HepG2 (cell line): Measurements from ENCODE around the gene FBXO33. TPM values are rescaled to one million over a fixed set of nuclear protein-coding genes. Genes with fewer than 3 reads are reported as not detected.

ENCODE experiments used
- ATAC-seq: fragments of 200-7000 bp; cut with Tn5 transposase; 3 replicates; pipeline ENCODE4 v1.9.1; 2020; ENCODE audit warnings: mild to moderate bottlenecking, moderate library complexity
- BruUV-seq: library from RNA; stranded (reverse); fragments of 400-500 nt; replicated peaks from 2 replicates; lab custom pipeline; 2021; lab: Mats Ljungman, UMichigan
- CTCF ChIA-PET: fragments of 300-600 bp; formaldehyde crosslinking; extraction: SDS; loops from one replicate; lab custom pipeline; 2021; ENCODE audit warnings: low total read pairs, inconsistent platforms, low intra/inter-chr PET ratio; lab: Yijun Ruan, JAX
- POLR2A ChIA-PET: fragments of 350-600 bp; sonication (Branson Sonifier 250); formaldehyde crosslinking; loops from one replicate; lab custom pipeline; 2020; ENCODE audit warnings: antibody characterized with exemption, inconsistent platforms; lab: Yijun Ruan, JAX
- DNase-seq: peaks from one replicate; pipeline ENCODE4 v3.0.0-alpha.2; 2015; ENCODE audit warnings: low spot score
- FAIRE-seq: peaks from 3 replicates; lab custom pipeline; 2011; peaks lifted over from hg19 to GRCh38; lab: Jason Lieb, UNC
- H2AFZ ChIP-seq: one replicate; pipeline ENCODE4 v1.6.1; 2011; ENCODE audit warnings: low read length, inconsistent platforms
- H3K27ac ChIP-seq: fragments of 300-600 bp; 3 replicates; pipeline ENCODE4 v1.8.0; 2011; ENCODE audit warnings: mixed run types, mild to moderate bottlenecking, mixed read lengths, low read length, inconsistent platforms; ENCODE audit not compliant: insufficient read depth; ENCODE audit errors: extremely low read length
- H3K27me3 ChIP-seq, 2 experiments: fragments of 200-600 bp in 1 of 2; 2 replicates in 1 of 2; 3 replicates in 1 of 2; pipeline versions ENCODE4 v1.6.0 to v1.8.0; 2011; ENCODE audit warnings: low read length in 2 of 2, mild to moderate bottlenecking in 2 of 2, moderate library complexity in 2 of 2, inconsistent platforms in 1 of 2; ENCODE audit not compliant: insufficient read depth in 2 of 2, control insufficient read depth in 1 of 2
- H3K36me3 ChIP-seq, 2 experiments: fragments of 200-600 bp in 1 of 2; replicated peaks in 1 of 2; 2 replicates in 1 of 2; 3 replicates in 1 of 2; pipeline versions ENCODE4 v1.5.1 to v1.8.0; 2011; ENCODE audit warnings: low read length in 2 of 2, inconsistent platforms in 1 of 2; ENCODE audit not compliant: insufficient read depth in 2 of 2, control insufficient read depth in 1 of 2
- H3K4me1 ChIP-seq: 2 replicates; pipeline ENCODE4 v1.5.1; 2012; ENCODE audit warnings: low read length, inconsistent platforms; ENCODE audit not compliant: insufficient read depth
- H3K4me2 ChIP-seq: 2 replicates; pipeline ENCODE4 v1.6.0; 2011; ENCODE audit warnings: low read depth, low read length, inconsistent platforms
- H3K4me3 ChIP-seq, 3 experiments: fragments of 200-600 bp in 1 of 3; sonication (generic), shearing (Covaris generic) in 1 of 3; replicated peaks in 1 of 3; 2 replicates each; pipeline ENCODE4 v1.5.1; 2011 to 2016; ENCODE audit warnings: low read length in 3 of 3, inconsistent platforms in 2 of 3, low read depth in 2 of 3, mild to moderate bottlenecking in 2 of 3, control low read depth in 1 of 3, mixed read lengths in 1 of 3; ENCODE audit not compliant: insufficient read depth in 1 of 3
- H3K79me2 ChIP-seq: one replicate; pipeline ENCODE4 v1.6.1; 2011; ENCODE audit warnings: low read length, inconsistent platforms; ENCODE audit not compliant: insufficient read depth
- H3K9ac ChIP-seq: 2 replicates; pipeline ENCODE4 v1.6.0; 2011; ENCODE audit warnings: mild to moderate bottlenecking, low read depth, low read length, inconsistent platforms; ENCODE audit not compliant: insufficient read depth
- H3K9me3 ChIP-seq: 2 replicates; pipeline ENCODE4 v1.5.1; 2012; ENCODE audit warnings: mild to moderate bottlenecking, low read length
- H4K20me1 ChIP-seq: 2 replicates; pipeline ENCODE4 v1.6.0; 2011; ENCODE audit warnings: inconsistent platforms, mild to moderate bottlenecking, low read length, moderate library complexity; ENCODE audit not compliant: insufficient read depth
- ATM ChIP-seq: fragments of 450-650 bp; IDR thresholded peaks from 2 replicates; pipeline ENCODE4 v1.7.1; 2017; ENCODE audit warnings: mild to moderate bottlenecking, borderline replicate concordance
- HOXA3 ChIP-seq: sonication (generic); formaldehyde crosslinking; IDR thresholded peaks from 2 replicates; pipeline ENCODE4 v1.5.0; 2020; ENCODE audit warnings: missing genetic modification reagents
- ISL2 ChIP-seq: sonication (generic); formaldehyde crosslinking; IDR thresholded peaks from 2 replicates; pipeline ENCODE4 v1.5.0; 2020; ENCODE audit warnings: missing genetic modification reagents
- KLF9 ChIP-seq: IDR thresholded peaks from 2 replicates; pipeline ENCODE4 v1.6.1; 2016; ENCODE audit warnings: low read depth
- MBNL3 ChIP-seq: fragments of 250-450 bp; sonication (Bioruptor Pico); conservative IDR thresholded peaks from 2 replicates; pipeline ENCODE4 v1.8.0; 2022; ENCODE audit warnings: mild to moderate bottlenecking, inconsistent platforms
- NCOR1 ChIP-seq: fragments of 200-600 bp; sonication (generic); IDR thresholded peaks from 2 replicates; pipeline ENCODE4 v1.7.0; 2017; ENCODE audit warnings: antibody characterized with exemption, low read length, borderline replicate concordance
- NR2C2 ChIP-seq: sonication (generic); formaldehyde crosslinking; IDR thresholded peaks from 2 replicates; pipeline ENCODE4 v1.4.0; 2020; ENCODE audit warnings: missing genetic modification reagents, mild to moderate bottlenecking, moderate library complexity, borderline replicate concordance
- POLR2AphosphoS5 ChIP-seq: IDR thresholded peaks from 2 replicates; pipeline ENCODE4 v1.6.1; 2012; ENCODE audit warnings: low read depth, low read length
- SP140L ChIP-seq: sonication (generic); formaldehyde crosslinking; IDR thresholded peaks from 2 replicates; pipeline ENCODE4 v1.4.0; 2020; ENCODE audit warnings: missing genetic modification reagents, borderline replicate concordance
- STAT5B ChIP-seq: sonication (generic); formaldehyde crosslinking; IDR thresholded peaks from 2 replicates; pipeline ENCODE4 v1.4.0; 2020; ENCODE audit warnings: missing genetic modification reagents
- TBP ChIP-seq: sonication (generic); formaldehyde crosslinking; IDR thresholded peaks from 2 replicates; pipeline ENCODE4 v1.5.0; 2020; ENCODE audit warnings: missing genetic modification reagents
- TEAD3 ChIP-seq: optimal IDR thresholded peaks from 2 replicates; pipeline ENCODE3; 2016; ENCODE audit warnings: borderline replicate concordance
- ZBTB7B ChIP-seq: sonication (generic); formaldehyde crosslinking; IDR thresholded peaks from 2 replicates; pipeline ENCODE4 v1.4.0; 2020; ENCODE audit warnings: missing genetic modification reagents
- ZFAT ChIP-seq: sonication (generic); formaldehyde crosslinking; conservative IDR thresholded peaks from 2 replicates; pipeline ENCODE4 v1.8.1; 2023; ENCODE audit warnings: missing genetic modification reagents, inconsistent platforms
- ZMYM4 ChIP-seq: sonication (generic); formaldehyde crosslinking; IDR thresholded peaks from 2 replicates; pipeline ENCODE4 v1.8.1; 2023; ENCODE audit warnings: mild to moderate bottlenecking, missing genetic modification reagents
- ZNF431 ChIP-seq: sonication (generic); formaldehyde crosslinking; IDR thresholded peaks from 2 replicates; pipeline ENCODE4 v1.9.0; 2022; ENCODE audit warnings: missing genetic modification reagents, low read depth, mild to moderate bottlenecking, borderline replicate concordance
- ZNF580 ChIP-seq: IDR thresholded peaks from 2 replicates; pipeline ENCODE4 v1.6.1; 2016; ENCODE audit warnings: low read depth, borderline replicate concordance
- ZNF772 ChIP-seq: sonication (generic); formaldehyde crosslinking; IDR thresholded peaks from 2 replicates; pipeline ENCODE4 v1.5.0; 2020; ENCODE audit warnings: mild to moderate bottlenecking, missing genetic modification reagents
- ZNF883 ChIP-seq: sonication (generic); formaldehyde crosslinking; IDR thresholded peaks from 2 replicates; pipeline ENCODE4 v1.5.1; 2020; ENCODE audit warnings: mild to moderate bottlenecking, missing genetic modification reagents; ENCODE audit errors: not compliant biosample characterization
- ZSCAN25 ChIP-seq: sonication (generic); formaldehyde crosslinking; IDR thresholded peaks from 2 replicates; pipeline ENCODE4 v1.8.0; 2022; ENCODE audit warnings: mild to moderate bottlenecking, missing genetic modification reagents
- WGBS: methylation state at CpG from one replicate; pipeline ENCODE4 v1.1.6; 2017; ENCODE audit warnings: low lambda C conversion rate; 5-methylcytosine and 5-hydroxymethylcytosine counted together
- in situ Hi-C: cut with HindIII; loops from 2 replicates; pipeline ENCODE4 v1.10.0; 2017; ENCODE audit warnings: low pct_unique_long_range_greater_than_20kb; ENCODE audit not compliant: extremely low pct_ligation_motif_present
- intact Hi-C: fragments of 100-400 bp; cut with micrococcal nuclease; formaldehyde crosslinking; loops from one replicate; pipeline ENCODE4 v1.10.0; 2022; ENCODE audit not compliant: unreplicated experiment
- polyA plus RNA-seq, 8 experiments: library from polyadenylated mRNA; depleted of rRNA in 3 of 8; stranded (reverse) in 7 of 8; unstranded in 1 of 8; fragments of >200 nt; fragmentation: Illumina TruSeq in 4 of 8; extraction: Trizol in 4 of 8; gene quantifications; 2 replicates each; pipeline versions ENCODE4 v1.2.1 to v1.2.3, GENCODE V29; 2011 to 2016; ENCODE audit warnings: low read depth in 4 of 8, missing spikeins in 1 of 8, mixed read lengths in 1 of 8; ENCODE audit not compliant: insufficient read depth in 1 of 8
- total RNA-seq, 5 experiments: library from RNA; depleted of rRNA; stranded (reverse); fragments of >200 nt; fragmentation: Illumina TruSeq; extraction: Trizol; gene quantifications; 2 replicates each; pipeline ENCODE4 v1.2.3, GENCODE V29; 2016; ENCODE audit warnings: low read depth in 1 of 5
- TF ChIP-seq, protein P1 (sequence below): sonication (generic); formaldehyde crosslinking; IDR thresholded peaks from 2 replicates; pipeline ENCODE4 v1.4.0; 2020; ENCODE audit warnings: missing genetic modification reagents
- TF ChIP-seq, protein P2 (sequence below): sonication (generic); formaldehyde crosslinking; IDR thresholded peaks from 2 replicates; pipeline ENCODE4 v1.5.0; 2020; ENCODE audit warnings: missing genetic modification reagents
- TF ChIP-seq, protein P3 (sequence below): sonication (generic); formaldehyde crosslinking; IDR thresholded peaks from 2 replicates; pipeline ENCODE4 v1.8.1; 2023; ENCODE audit warnings: missing genetic modification reagents, mild to moderate bottlenecking, borderline replicate concordance

Gene FBXO33
- total and polyA plus RNA-seq, 2 of the 13 experiments (the other 11 are each of a cell fraction or from before 2014, with no cell fraction given), result 15.5 to 16.9 TPM

- no peaks in the 10 kb centered on the region for H3K27me3 ChIP-seq
- in situ Hi-C loops (no loop called here), intact Hi-C loops (loop anchor here (1.0 to 5.0 kb wide), 2 partner anchors 37 to 102 kb away; partner anchors contain the start of gene FBXO33)
- H3K4me1 ChIP-seq, result peaks cover 10% of the 10 kb centered on the region
- no peaks in the 10 kb centered on the region for H4K20me1 ChIP-seq
- BruUV-seq, result no TSS peak
- H3K36me3 ChIP-seq, result no peaks in the 10 kb centered on the region
- peak; percentile 53 for FAIRE-seq
- H2AFZ ChIP-seq, result no peak overlapping the region
- ChIA-PET CTCF (no interaction called here), POLR2A (interaction anchor here (0.9 to 1.8 kb wide), 2 partner anchors 37 to 366 kb away, joined by 4 to 6 read pairs; partner anchors contain the start of genes FBXO33 and SEC23A)
- H3K4me3 ChIP-seq, result peak overlapping the region in 1 of 3 experiments; percentile 14; a peak in 1 of 6 replicates
- H3K79me2 ChIP-seq, result no peaks in the 10 kb centered on the region
- H3K9ac ChIP-seq, result no peak overlapping the region
- H3K4me2 ChIP-seq, result peak overlapping the region; percentile 58
- no peaks in the 10 kb centered on the region for H3K9me3 ChIP-seq
- H3K27ac ChIP-seq, result no peak overlapping the region
- ATAC-seq, result peak; percentile 93
- peak; percentile 74 for DNase-seq
- 7% methylated on average over 5 of the region's 5 CpGs for WGBS
- TF ChIP-seq NCOR1 (no peak), POLR2AphosphoS5 (no peak), ATM (no peak), STAT5B (CRISPR knock-in tag) (no peak), ZBTB7B (no peak), ZMYM4 (peak; percentile 63; the same call in 1 of the 2 replicates), KLF9 (CRISPR knock-in tag) (no peak), ISL2 (CRISPR knock-in tag) (no peak), TBP (CRISPR knock-in tag) (no peak), NR2C2 (no peak), HOXA3 (no peak), ZNF431 (0 out of 2 replicates have a peak, but pooled peaks have one; percentile 54), ZFAT (CRISPR knock-in tag) (no peak), ZNF772 (CRISPR knock-in tag) (0 out of 2 replicates have a peak, but pooled peaks have one; percentile 42), ZSCAN25 (0 out of 2 replicates have a peak, but pooled peaks have one; percentile 1), MBNL3 (no peak), TEAD3 (CRISPR knock-in tag) (no peak), ZNF883 (CRISPR knock-in tag) (peak; percentile 6), SP140L (no peak), ZNF580 (0 out of 2 replicates have a peak, but pooled peaks have one; percentile 52)
- TF ChIP-seq, protein P1, sequence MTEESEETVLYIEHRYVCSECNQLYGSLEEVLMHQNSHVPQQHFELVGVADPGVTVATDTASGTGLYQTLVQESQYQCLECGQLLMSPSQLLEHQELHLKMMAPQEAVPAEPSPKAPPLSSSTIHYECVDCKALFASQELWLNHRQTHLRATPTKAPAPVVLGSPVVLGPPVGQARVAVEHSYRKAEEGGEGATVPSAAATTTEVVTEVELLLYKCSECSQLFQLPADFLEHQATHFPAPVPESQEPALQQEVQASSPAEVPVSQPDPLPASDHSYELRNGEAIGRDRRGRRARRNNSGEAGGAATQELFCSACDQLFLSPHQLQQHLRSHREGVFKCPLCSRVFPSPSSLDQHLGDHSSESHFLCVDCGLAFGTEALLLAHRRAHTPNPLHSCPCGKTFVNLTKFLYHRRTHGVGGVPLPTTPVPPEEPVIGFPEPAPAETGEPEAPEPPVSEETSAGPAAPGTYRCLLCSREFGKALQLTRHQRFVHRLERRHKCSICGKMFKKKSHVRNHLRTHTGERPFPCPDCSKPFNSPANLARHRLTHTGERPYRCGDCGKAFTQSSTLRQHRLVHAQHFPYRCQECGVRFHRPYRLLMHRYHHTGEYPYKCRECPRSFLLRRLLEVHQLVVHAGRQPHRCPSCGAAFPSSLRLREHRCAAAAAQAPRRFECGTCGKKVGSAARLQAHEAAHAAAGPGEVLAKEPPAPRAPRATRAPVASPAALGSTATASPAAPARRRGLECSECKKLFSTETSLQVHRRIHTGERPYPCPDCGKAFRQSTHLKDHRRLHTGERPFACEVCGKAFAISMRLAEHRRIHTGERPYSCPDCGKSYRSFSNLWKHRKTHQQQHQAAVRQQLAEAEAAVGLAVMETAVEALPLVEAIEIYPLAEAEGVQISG (CRISPR knock-in tag), result 0 out of 2 replicates have a peak, but pooled peaks have one; percentile 22
- TF ChIP-seq, protein P2, sequence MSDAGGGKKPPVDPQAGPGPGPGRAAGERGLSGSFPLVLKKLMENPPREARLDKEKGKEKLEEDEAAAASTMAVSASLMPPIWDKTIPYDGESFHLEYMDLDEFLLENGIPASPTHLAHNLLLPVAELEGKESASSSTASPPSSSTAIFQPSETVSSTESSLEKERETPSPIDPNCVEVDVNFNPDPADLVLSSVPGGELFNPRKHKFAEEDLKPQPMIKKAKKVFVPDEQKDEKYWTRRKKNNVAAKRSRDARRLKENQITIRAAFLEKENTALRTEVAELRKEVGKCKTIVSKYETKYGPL, result no peak
- TF ChIP-seq, protein P3, sequence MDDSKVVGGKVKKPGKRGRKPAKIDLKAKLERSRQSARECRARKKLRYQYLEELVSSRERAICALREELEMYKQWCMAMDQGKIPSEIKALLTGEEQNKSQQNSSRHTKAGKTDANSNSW (CRISPR knock-in tag), result no peak
Observed at GRCh38 chr14:39469094-39469710, 37.0 kb upstream of the FBXO33 start.
